Measurements from ENCODE around the gene CA12. TPM values are rescaled to one million over a fixed set of nuclear protein-coding genes. Genes with fewer than 3 reads are reported as not detected.
A peak's percentile ranks its signal among the peaks of the same experiment; 100 is the strongest.

The CA12 gene
- total and polyA plus RNA-seq, 2 experiments from 2014 or later, result 0.03 TPM; not detected in 1

DNA sequence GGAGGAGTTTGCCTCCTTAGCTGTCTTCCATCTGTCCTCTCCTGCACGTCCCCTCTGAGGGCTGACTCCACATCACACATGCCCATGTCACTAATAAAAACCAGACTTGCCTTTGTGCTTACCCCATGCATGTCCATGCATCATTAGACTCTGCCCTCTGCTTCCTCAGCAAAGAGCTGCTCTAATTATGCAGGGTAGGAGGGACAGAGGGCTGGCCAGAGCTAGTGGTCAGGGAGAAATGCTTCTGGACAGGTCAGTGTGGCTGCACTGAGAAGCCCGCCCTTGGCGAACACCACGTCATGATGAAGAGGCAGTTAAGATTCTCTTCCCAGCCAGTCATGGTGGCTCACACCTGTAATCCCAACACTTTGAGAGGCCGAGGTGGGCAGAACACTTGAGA is 8.9 kb downstream of the CA12 start:
- H3K36me3 ChIP-seq, result no peaks in the 10 kb centered on the region
- H3K4me1 ChIP-seq (ENCODE audit: low read depth), result no peaks in the 10 kb centered on the region
- H3K4me3 ChIP-seq, result no peak overlapping the region
- no peaks in the 10 kb centered on the region for H3K27me3 ChIP-seq
- no peak for DNase-seq (ENCODE audit: low read depth in 1 of 2, low spot score in 1 of 2)
- H3K9me3 ChIP-seq (ENCODE audit: low read depth), result no peaks in the 10 kb centered on the region
- no peak overlapping the region for H3K27ac ChIP-seq
- TF ChIP-seq, protein P1, sequence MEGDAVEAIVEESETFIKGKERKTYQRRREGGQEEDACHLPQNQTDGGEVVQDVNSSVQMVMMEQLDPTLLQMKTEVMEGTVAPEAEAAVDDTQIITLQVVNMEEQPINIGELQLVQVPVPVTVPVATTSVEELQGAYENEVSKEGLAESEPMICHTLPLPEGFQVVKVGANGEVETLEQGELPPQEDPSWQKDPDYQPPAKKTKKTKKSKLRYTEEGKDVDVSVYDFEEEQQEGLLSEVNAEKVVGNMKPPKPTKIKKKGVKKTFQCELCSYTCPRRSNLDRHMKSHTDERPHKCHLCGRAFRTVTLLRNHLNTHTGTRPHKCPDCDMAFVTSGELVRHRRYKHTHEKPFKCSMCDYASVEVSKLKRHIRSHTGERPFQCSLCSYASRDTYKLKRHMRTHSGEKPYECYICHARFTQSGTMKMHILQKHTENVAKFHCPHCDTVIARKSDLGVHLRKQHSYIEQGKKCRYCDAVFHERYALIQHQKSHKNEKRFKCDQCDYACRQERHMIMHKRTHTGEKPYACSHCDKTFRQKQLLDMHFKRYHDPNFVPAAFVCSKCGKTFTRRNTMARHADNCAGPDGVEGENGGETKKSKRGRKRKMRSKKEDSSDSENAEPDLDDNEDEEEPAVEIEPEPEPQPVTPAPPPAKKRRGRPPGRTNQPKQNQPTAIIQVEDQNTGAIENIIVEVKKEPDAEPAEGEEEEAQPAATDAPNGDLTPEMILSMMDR (IDR thresholded peaks at IDR 0.05; ENCODE audit: low read depth, low read length), result no peak

DNA sequence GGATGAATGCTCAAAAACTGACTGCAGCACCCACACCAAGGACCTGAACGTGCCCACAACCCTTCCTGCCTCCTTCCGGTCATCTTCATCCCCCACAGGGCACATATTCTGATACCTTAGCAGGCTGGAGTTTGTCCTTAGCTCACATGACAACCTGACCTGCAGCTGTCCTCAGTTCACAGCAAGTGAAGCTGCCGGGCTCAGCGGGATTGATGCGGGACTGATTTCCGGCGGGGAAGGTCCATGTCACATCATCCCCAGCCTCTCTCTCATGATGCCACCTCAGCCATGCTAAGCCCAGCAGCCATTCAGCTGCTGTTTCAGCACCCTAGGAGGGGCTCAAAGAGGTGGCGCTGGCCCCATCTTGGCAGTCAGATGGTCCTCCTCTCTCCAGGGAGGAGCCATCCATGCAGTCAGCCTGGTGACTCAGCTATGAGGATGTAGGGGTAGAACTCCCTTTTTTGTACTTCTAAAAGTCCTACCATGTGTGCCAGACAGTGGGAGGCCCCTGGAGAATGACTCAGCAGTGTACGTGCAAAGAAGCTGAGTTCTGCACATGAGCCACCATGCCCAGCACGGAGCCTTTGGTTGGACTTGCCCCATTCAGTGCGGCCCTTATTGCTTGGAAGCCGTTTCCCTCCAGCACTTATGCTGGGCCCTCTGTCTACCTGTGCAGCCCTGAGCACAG is 9.5 kb downstream of the CA12 start:
- Histone ChIP-seq H3K27me3 (no peaks in the 10 kb centered on the region), H3K27ac (no peak overlapping the region), H3K4me1 (ENCODE audit: low read depth) (no peaks in the 10 kb centered on the region), H3K4me3 (no peak overlapping the region), H3K36me3 (no peaks in the 10 kb centered on the region), H3K9me3 (ENCODE audit: low read depth) (no peaks in the 10 kb centered on the region)
- TF ChIP-seq, protein P1 (IDR thresholded peaks at IDR 0.05; ENCODE audit: low read depth, low read length), result no peak
- peak in 1 of 2 donors; percentile 94 for DNase-seq (ENCODE audit: low read depth in 1 of 2, low spot score in 1 of 2)

DNA sequence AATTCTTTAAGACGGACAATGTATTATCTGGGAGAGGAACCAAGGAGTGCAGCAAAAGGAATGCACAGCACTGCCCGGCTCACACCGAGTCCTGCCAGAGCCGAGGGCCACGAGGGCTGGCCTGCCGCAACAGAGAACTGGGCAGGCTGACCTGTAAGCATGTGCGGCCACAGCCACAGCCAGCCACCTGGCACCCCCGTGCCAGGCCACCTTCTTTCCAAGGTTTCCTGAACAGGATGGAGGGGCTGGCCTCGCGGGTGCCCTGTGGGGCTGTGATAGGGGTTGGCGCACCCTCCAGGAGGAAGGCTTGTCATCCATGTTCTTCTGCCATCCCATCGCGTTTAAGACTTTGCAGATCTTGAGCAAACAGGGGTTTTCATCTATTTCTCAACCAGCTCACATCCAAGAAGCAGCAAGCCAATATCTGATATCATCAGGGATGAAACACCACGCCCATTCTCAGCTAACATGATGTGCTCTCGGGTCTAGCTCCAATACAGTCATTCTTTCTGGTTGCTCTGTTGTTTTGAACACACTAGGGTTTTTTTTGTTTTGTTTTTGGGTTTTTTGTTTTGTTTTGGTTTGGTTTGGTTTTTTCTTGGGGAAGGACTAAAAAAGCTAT is 10.2 kb downstream of the CA12 start:
- Histone ChIP-seq H3K36me3 (no peaks in the 10 kb centered on the region), H3K4me3 (no peak overlapping the region), H3K9me3 (ENCODE audit: low read depth) (no peaks in the 10 kb centered on the region), H3K4me1 (ENCODE audit: low read depth) (no peaks in the 10 kb centered on the region), H3K27ac (no peak overlapping the region), H3K27me3 (no peaks in the 10 kb centered on the region)
- TF ChIP-seq, protein P1 (IDR thresholded peaks at IDR 0.05; ENCODE audit: low read depth, low read length), result no peak
- DNase-seq (ENCODE audit: low read depth in 1 of 2, low spot score in 1 of 2), result peak in 1 of 2 donors; percentile 66

DNA sequence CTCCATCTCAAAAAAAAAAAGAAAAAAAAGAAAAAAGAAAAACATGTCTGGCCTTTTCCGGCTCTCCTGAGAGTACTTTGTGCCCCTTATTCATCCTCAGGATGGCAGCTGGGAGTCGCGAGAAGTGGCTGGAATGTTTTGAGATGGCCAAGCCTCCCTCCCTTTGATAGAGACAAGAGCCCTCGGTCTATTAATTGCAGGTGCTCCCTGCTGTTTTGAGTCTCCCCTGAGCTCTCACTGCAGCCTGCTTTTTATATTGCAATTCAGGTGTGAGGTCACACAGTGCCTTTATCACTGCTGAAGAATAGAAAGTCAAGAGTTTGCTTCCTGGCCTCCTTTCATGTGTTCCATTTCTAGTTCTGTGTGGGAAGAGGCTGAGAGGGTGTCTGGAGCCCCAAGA is 10.9 kb downstream of the CA12 start:
- no peaks in the 10 kb centered on the region for H3K4me1 ChIP-seq (ENCODE audit: low read depth)
- no peak overlapping the region for H3K27ac ChIP-seq
- no peak overlapping the region for H3K4me3 ChIP-seq
- no peaks in the 10 kb centered on the region for H3K27me3 ChIP-seq
- no peak for DNase-seq (ENCODE audit: low read depth in 1 of 2, low spot score in 1 of 2)
- TF ChIP-seq, protein P1 (IDR thresholded peaks at IDR 0.05; ENCODE audit: low read depth, low read length), result no peak
- no peaks in the 10 kb centered on the region for H3K36me3 ChIP-seq
- no peaks in the 10 kb centered on the region for H3K9me3 ChIP-seq (ENCODE audit: low read depth)

DNA sequence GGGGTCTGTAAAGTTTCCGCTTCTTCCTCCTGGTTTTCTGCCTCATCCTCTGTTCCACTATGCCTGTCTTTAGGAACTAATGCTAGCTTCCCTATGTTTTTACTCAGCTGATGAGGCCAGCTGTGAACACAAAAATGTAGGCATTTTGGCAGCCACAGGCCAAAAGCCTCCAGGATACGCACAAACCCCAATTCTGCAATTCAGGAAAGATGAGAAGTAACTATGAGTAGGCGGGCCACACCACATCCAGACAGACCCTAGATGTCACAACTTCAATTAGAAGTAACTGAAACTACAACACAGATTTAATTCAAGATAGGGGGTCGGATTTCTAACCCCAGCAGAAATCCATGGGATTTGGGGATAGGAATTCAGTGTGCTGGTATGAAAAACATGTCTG is 11.9 kb downstream of the CA12 start:
- Histone ChIP-seq H3K4me1 (ENCODE audit: low read depth) (no peaks in the 10 kb centered on the region), H3K4me3 (no peak overlapping the region), H3K27ac (no peak overlapping the region), H3K36me3 (no peaks in the 10 kb centered on the region), H3K9me3 (ENCODE audit: low read depth) (no peaks in the 10 kb centered on the region), H3K27me3 (no peaks in the 10 kb centered on the region)
- DNase-seq (ENCODE audit: low read depth in 1 of 2, low spot score in 1 of 2), result no peak
- TF ChIP-seq, protein P1 (IDR thresholded peaks at IDR 0.05; ENCODE audit: low read depth, low read length), result no peak

All from cardiac muscle cell (in vitro differentiated cells and primary cell).